DMS114 treated with DMSO at 0.1 percent for 48 hours (cell line): ENCODE data around the gene AJUBA.
"Not testable (repeated sequence)": the region's sequence is repeated elsewhere in the genome, so short reads cannot be mapped to it uniquely, and the experiment has no call there.

Experiments used
- DNase-seq: peaks from one replicate; lab custom pipeline; 2025; ENCODE audit not compliant: unreplicated experiment; lab: John Stamatoyannopoulos, UW

Gene AJUBA

DNA sequence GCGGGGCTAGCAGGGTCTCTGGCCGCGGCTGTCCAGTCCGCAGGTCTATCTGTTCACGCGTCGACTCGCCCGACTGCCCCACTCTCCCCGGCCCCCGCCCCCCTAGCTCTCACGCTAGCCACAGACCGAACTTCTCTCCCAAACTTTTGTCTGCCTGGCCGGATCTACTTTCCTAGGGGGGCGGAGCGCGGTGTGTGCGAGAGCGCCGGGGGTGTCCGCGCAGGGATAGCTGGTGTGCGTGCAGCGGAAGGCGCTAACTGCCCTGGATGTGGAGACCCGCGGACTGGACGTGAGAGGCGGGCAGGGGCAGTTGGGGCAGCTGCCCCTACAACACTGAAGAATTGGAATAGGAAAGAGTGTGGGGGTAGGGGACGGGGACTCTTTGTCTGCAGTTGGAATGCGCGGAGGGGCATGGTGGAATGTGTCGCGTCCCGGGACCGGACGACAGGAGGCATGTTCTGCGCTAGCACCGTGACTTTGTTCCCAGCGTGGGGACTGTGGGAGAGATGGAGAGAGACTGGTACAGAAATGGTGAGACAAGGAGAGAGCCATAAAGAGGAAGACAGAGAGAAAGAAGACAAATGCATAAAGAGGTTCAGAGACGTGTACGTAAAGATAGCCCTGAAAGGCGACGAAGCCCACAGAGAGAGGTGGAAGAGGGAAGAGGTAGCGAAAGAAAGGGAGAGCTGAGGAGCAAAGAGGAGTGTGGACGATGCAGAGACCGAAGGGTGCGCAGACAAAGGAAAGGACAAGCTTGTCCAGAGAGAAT is at the start of gene AJUBA:
AJUBA (minus strand) TSS at position 75 of the 769 bp plus-strand sequence. CDS start 285 bp downstream, outside the sequence.
- peak; percentile 81 for DNase-seq

DNA sequence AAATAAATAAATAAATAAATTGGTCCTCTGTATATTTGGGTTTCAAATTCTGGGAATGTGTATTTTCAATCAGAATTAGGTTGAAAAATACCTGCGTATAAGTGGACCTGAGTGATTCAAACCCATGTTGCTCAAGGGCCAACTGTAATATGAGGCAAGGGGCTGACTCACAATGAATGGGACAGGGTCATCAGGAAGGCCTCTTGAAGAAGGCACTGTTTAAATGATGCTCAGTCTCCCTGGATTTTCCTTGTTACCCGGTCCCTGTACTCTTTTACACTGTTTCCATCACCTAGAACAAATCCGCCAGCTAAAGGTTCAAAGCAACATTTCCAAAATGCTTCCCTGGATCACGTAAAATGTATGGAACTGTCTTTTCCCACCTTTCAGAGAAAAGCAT is 48.6 kb upstream of the AJUBA start:
- DNase-seq, result no peak

DNA sequence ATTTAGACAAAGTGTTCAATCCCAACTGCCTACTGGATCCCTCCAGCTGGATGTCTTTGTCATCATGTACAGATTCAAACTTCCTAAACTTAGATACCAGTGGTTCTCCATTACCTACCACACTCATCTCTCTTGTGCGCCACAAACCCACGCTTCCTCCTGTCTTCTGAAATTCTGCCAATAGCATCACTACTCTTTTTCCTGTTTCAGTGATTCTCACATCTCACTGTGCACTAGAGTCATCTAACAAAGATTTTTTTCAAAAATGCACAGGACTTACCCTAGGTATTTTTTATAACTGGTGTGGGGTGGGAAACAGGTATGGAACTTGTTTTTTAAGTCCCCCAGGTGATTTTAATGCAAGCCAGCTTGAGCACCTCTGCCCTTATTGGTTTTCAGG is 46.4 kb upstream of the AJUBA start:
- DNase-seq, result no peak

DNA sequence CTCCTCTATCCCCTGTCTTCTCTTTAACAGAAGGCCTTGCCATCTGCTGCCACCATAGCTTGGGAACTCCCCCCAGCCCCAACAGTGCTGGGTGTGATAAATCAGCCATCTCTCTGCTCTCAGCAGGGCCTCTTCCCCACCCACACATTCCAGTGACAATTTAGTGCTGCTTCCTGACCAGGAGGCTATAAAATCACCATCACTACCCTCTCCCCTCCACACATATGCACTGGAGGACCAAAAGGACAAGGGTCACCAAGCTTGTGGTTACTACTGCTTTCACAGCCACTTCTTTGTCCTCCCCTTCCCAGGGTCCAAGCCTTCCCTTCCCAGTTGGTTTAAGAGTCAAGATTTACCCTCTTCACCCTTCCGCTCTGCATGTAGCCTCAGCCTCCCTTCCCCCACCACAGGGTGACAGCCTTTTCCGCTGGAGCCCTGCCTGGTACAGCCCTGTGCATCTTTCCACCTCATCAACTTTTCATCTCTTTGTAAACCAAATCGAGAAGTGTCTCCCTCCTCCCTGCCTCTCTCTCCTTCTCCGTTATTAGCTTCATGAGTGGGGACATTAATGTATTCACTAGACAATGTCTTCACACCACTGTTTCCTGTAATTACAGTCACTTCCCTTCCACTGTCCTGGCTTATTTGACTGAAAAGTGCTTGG is 42.9 kb upstream of the AJUBA start:
- DNase-seq, result no peak

DNA sequence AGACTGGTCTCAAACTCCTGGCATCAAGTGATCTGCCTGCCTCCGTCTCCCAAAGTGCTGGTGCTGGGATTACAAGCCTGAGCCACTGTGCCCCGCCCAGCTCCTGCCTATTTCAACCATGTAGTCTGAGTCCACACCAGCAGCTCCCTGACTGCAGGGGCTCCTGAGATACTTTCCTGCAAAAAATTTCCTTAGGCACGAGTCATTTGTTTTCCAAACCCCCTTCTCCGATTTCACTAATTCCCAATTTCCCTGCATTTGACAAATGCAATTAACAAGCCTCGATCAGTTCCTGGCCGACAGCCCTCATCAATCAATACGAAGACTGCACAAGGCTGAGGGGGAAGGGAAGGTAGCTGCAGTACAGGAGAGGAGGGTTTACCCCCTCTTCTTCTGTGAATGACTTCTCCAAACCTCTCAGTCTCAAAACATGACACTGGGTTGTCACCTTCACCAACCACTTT is 42.3 kb upstream of the AJUBA start:
- DNase-seq, result no peak

DNA sequence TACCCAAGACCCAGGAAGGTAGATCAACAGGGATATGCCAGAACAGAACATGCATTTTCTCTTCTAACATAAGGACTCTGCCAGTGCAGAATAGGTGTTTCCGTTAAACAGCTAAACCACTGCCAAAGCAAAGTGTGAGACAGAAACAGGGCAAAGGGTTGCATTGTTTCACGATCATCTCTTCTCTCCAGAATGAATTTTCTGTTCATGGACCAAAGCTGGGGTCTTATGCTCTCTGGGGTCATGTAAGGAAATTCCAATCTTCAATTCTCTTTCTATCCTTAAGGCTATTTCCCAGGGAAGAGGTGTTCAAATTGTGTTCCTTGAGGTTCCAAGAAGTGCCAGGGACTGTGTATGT is 41.4 kb upstream of the AJUBA start:
- DNase-seq, result no peak

DNA sequence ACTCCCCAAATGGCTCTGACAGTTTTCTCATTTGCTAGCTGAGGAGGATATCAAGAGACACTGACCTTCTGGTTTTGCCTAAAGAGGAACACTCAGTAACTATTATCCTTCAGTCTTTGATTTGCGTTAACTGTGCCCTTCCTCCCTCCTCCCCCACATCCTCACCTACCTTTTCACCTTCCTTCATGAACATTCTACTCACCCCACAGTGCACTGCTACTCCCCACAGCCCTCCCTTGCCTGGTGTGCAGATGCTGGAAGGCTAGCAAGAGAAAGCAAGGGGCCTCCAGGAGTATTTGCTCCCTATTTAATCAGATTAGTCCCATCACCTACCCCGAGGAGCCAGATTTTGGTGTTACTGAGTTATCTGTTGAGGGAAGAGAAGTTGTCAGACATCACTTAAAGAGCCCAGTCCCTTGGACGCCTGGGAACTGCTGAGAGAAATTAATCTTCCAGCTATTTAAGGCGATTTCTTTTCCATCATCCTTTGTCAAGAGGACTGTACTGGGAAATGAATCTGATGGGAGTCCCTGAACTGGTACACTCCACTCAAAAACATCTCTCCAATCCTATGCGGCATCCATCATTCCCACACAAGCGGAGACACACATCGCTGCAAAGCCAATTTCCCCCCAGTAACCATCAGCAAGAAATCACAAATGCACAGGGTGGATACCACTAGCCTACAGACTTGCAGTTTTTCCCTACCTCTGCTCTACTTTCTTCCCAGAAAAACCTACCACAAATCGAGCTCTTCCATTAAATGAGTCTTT is 40.9 kb upstream of the AJUBA start:
- DNase-seq, result no peak

DNA sequence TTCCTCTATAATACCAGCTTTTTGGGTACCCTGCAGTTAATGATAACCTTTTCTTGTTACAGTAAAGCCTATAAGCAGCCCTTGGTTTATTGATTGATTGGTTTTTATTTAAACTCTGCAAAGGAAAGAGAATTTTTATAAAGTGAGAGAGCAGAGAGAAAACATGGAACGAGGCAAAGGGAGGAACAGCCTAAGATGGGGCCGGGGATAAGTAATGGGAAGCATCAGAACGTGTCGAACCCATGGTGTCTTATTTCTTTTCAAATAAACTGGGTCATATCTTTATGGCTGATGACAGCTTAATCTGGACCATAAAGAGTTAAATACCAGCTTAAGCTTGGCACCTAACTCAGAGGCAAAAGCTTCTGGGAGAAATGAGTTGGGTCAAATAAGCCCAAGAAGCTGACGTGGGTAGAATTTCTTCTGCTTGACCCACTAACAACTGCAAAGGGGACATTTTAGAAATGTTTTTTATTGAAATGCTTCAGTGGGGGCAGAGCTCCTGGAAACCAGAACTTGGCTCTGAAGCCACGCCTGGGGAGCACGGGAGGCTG is 39.6 kb upstream of the AJUBA start:
- DNase-seq, result no peak

DNA sequence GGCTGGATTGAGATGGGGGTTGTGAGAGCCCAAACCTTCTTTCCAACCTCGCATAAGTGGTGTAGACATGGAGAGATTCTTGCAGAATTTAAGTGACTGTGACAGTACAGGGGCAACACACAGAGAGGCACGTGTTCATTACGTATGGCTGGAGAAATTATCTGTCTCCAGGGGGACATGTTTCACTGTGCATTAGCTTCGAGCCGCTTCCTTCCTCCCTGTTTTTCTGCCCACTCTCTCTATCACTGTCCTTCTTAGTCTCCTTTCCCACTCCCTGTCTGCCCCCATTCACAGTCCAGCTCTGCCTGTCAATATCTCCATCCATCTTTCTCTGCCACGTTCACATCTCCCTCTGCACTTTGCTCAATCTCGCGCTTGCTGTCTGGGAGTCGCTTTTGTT is 39.1 kb upstream of the AJUBA start:
- DNase-seq, result no peak

DNA sequence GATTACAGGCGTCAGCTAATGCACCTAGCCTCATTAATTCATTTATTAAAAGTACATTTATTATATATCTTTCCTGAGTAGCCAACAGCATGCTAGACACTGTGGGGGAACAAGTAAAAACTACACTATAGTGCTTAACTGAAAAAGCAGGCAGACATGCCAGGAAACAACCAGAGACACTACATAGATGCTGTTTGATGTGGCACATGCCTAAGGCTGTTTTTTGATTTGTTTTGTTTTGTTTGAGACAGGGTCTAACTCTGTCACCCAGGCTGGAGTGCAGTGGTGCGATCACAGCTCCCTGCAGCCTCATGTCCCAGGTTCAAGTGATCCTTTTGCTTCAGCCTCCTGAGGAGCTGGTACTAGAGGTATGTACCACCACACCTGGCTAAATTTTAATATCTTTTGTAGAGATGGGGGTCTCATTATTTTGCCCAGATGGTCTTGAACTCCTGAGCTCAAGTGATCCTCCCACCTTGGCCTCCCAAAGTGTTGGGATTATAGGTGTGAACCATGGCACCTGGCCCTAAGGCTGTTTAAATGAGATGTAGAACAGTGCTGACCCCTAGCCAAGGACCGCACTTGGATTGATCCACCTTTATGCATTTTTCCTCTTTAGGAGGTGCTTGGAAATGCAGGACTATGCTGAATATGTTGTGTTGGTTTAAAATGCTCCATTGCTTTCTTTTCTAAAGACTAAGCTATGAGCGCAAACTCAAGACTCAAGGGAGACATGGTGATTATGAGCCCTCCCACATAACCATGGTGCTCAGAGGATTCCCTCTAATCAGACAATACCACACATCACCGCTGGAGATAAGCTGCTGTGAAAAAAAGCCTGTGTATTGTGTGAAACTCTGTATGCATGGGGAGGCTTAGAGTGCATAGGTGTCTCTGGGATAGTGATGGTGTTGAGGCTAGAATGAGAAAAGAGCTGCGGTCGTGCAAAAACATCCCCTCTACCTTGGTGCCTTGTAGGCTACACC is 38.1 kb upstream of the AJUBA start:
- no peak for DNase-seq

DNA sequence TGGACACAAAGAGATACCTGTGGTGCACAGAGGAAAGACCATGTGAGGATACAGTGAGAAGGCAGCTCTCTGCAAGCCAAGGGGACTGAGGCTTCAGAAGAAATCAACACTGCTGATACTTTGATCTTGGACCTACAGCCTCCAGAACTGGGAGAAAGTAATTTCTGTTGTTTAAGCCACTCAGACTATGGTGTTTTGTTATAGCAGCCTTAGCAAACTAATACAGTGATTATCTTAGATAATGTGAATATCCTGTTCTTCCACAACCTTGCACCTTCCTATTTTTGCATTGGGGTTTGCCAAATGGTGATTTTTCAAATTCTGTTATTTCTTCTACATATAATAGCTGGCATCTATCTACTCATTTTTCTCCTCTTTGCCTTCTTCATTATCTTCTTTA is 35.8 kb upstream of the AJUBA start:
- no peak for DNase-seq

DNA sequence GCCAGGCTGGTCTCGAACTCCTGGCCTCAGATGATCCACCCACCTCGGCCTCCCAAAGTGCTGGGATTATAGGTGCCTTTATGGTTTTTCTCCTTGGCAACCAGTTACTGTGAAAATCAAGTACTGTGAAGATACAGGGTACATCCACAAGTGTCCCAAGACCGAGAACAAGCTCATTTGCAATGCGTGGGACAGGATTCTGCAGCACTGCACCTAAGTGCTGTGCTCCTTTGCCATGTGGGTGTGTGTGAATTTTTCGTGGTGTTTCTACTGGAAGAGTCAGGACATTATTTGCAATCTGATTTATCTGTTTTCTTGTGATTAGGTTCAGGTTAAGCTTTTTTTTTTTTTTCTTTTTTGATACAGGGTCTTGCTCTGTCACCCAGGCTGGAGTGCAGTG is 34.7 kb upstream of the AJUBA start:
- no peak for DNase-seq

DNA sequence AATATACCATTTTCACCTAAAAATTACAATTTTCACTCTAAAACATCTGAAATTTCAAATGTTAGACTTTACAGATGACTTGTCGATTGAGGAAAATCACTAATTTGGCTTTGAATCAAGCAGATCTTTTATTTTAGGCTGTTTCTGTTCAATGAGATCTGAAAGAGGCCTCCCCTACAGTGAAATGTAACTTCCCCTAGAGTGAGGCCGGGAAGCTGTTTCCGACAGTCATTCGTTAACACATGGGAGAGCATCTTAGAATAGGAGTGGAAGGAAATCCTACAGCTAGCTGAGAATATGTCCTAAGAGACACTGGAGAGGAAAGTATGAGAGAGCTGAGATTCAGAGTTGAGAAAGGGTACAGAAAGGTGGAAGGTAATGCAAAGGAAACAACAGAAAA is 33.3 kb upstream of the AJUBA start:
- DNase-seq, result no peak

DNA sequence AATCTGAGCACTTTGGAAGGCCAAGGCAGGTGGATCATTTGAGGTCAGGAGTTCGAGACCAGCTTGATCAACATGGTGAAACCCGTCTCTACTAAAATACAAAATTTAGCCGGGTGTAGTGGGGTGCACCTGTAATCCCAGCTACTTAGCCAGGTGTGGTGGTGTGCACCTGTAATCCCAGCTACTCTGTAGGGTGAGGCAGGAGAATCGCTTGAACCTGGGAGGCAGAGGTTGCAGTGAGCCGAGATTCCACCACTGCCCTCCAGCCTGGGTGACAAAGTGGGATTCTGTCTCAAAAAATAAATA is 31.4 kb upstream of the AJUBA start:
- DNase-seq, result not testable (repeated sequence)

DNA sequence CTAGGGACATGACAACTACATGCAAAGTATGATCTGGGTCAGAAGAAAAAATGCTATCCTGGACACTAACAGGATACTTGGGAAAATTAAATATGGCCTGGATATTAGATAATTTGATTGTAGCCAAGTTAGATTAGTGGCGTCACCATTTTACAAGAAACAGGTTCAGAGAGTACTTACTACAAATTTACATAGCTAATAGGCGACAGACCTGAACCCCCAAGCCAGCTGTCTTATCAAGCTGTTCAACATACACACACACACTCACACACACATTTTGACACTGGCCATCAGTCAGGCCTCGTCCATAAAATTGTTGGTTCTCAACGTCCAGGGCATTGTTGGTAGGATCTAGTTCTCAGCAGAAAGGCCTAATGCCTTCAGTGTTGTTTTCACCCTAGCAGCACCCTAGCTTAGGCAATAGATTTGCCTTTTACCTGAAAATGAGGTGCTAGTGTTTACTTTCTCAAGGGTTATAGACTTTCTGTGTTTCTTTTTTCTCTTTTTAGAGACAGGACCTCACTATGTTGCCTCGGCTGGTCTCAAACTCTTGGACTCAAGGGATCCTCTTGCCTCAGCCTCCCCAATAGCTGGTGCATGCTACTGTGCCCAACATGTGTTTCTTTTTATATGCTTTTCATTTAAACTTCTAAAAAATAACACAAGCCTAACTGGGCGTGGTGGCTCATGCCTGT is 30.9 kb upstream of the AJUBA start:
- DNase-seq, result no peak

DNA sequence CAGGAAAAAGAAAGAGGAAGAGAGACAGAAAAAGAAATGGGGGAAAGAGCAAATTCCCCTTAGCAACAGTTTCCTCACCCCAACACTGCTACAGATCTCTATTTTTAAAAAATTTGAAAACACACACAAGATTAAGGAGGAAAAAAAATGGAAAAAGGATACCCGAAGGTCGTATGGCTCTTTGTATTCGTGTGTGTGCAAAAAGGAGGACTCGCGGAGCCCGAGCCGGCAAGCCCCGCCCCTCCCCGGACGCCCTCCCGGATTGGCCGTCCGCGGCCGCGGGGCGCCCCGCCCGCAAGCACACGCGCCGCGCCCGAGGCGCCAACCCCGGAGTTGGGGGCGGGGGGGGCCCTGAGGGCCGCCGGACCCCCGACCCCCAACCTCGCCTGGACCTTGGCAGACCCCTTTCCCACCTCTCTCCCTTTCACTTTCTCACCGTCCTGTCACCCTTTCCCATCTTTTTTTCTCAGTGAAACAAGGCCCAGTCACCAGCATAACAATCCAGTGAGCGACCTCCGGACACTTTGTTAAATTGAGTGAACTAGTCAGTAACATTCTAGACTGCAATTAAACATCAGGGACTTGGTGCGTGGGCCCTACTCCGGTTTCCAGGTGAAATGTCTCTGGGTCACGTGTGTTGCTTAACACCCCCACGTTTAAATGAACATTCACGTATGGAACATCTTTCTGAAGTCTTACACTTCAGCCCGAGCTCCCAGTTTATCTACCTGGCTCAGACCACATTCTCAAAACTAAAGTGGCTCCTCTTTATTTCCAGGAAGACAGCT is 27.8 kb upstream of the AJUBA start, which contains the start of gene C14orf93:
C14orf93 (minus strand) TSS at position 205 of the 788 bp plus-strand sequence. CDS start 11,120 bp downstream, outside the sequence.
- DNase-seq, result peak; percentile 64

DNA sequence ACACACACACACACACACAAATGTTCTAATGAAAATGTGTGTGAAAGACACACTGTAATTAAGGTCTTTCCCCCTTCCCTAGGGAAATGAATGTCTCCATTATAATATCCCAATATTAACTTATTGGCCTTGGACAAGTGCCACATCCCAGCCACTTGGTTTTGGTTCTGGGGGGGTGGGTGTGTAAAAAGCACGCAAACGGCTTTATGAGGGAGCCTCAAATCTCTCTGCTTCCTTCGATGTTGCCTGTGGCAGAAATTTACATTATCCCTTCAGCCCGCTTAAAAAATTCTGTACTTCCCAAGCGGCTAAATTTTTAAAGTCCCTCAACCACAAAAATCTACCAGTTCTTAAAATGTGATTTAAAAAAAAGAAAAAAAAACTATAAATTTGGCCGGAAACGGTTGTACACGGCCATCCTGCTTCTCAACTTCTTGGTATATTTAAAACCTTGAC is 27.2 kb upstream of the AJUBA start:
- no peak for DNase-seq

DNA sequence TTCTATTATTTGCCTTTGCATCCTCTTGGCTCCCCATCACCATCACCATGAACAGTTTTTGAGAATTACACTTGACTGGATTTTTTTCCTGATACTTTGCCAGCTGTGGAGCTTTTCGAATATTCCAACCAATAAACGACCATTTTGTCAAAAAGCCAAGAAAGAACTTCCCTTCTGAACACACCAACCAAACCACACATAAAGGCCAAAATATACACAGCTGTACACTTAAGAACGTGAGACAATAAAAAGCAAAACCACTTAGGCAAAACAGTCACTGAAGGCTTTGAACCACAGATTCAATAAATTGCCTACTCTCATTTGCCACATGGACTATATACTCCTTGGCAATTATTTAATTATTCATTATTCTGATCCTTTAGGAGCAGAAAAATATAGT is 26.5 kb upstream of the AJUBA start:
- no peak for DNase-seq
